ENCODE results near the gene ACYP1. TPM values are rescaled to one million over a fixed set of nuclear protein-coding genes. Genes with fewer than 3 reads are reported as not detected.

The ACYP1 gene
- 10 to 100 TPM; 28.1 to 31.1 (median 29.3) TPM for polyA plus RNA-seq (ENCODE audit: insufficient read length in 3 of 3)

DNA sequence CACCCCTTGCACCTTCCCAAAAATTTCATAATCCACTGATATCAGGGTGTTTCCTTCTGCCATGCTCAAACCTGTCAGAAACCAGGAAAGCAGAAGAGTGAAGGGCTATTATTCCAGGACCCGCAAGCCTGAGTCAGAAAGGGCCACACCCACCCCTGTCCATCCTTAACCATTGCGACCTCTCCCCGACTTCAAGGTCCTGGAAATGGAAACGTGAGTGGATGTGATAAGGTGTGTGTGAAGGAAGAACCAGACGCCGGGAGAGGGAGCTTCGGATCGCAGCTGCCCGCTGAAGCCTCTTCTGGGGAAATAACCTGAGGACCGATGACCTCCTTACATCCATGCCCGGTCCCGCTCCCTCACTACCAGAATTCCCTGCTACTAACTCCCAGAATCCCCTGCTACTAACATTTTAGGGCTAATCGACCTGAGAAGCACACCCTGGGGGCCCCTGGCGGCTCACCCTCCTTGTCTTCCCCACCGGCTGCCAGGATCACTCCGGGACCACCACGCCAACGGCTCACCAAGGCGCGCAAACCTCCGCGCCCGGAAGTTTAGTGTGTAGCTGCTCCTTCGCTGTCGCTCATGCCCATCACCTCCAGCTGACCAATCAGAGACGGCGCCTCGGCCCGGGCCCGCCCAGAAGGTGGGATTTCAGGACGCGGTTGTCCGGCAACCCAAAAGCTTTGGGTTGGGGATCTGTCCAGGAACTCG, at the start of gene ACYP1:
ACYP1 (minus strand) TSS at position 534 of the 714 bp plus-strand sequence; CDS start at position 63, 471 bp downstream.
- peak; percentile 78 to 84 (median 78) for DNase-seq (ENCODE audit: low read depth in 3 of 3, low spot score in 2 of 3)

GRCh38 chr14:75109877-75110276, 46.1 kb upstream of the ACYP1 start:
- DNase-seq (ENCODE audit: low read depth in 3 of 3, low spot score in 2 of 3), result no peak

DNA sequence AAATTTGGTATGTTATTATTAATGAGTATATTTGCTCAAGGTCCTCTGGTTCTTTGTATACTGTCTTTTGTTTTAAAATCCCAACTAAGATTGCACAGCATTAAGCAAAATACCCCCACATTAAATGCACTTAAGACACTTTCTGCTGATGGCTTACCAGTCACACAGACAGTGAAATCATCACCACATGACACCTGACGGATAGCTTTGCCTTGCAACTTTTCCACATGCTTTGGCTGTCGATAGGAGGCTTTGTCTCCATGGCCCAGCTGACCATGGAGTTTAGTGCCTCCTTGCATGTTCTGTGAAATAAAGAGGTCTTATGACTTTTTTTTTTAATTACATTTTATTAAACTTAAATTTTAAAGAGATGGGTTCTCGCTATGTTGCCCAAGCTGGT, 43.4 kb upstream of the ACYP1 start:
- no peak for DNase-seq (ENCODE audit: low read depth in 3 of 3, low spot score in 2 of 3)

DNA sequence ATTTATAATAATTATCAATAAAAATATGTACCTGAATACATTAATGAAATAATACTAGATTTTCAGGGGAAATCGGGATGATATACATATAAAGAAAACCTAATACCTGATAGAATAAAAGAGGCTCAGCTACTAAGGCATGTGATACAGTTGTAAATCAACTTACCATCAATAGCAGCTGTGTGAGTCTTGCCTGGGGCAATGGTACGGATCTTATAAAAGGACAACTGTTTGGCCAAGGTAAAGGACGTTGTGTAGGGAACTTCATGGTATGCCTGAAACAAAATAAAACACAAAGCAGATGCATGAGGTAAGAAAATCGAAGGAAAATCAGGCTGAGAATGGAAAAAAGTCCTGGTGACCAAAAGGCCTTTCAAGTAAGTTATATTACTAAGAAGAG, 37.7 kb upstream of the ACYP1 start:
- DNase-seq (ENCODE audit: low read depth in 3 of 3, low spot score in 2 of 3), result no peak

- no peak for DNase-seq (ENCODE audit: low read depth in 3 of 3, low spot score in 2 of 3)
Measured at GRCh38 chr14:75098682-75099081, 34.9 kb upstream of the ACYP1 start.

DNA sequence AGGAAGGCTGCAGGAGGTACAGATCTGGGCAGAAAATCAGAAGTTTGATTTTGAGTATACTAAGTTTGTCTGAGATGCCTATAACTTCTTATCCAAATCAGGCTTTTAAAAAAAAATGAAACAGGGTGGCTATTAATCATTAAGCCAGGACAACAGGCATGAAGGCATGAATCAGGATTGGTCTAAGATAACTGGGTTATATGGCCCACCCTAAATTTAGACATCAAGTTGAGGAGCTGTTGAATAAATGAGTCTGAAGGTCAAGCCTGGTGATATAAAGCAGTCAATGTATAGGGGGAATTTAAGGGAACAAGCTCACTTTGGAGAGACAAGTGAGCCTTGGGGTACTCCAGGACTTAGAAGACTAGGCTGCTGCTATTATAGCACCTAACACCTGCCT, 34.4 kb upstream of the ACYP1 start:
- no peak for DNase-seq (ENCODE audit: low read depth in 3 of 3, low spot score in 2 of 3)

DNA sequence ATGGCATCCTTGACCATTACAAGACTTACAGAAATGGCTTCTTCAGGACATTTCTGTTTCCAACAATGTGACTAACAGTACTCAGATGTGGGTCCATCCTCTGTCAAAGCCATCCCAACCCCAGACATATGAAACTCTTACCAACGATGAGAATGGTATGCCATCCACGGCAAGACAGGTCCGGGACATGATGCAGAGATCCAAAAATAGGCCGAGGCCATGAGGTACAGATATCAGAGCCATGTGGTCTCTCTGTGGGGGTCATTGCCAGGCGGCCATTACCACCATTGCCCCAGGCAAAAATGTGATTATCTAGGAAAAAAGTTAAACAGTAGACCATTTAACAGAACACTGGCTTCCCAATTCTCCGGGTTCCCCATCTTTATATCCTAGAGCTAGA, 33.1 kb upstream of the ACYP1 start:
- no peak for DNase-seq (ENCODE audit: low read depth in 3 of 3, low spot score in 2 of 3)

GRCh38 chr14:75095690-75096089, 31.9 kb upstream of the ACYP1 start:
- no peak for DNase-seq (ENCODE audit: low read depth in 3 of 3, low spot score in 2 of 3)

GRCh38 chr14:75094896-75095295, 31.1 kb upstream of the ACYP1 start:
- DNase-seq (ENCODE audit: low read depth in 3 of 3, low spot score in 2 of 3), result no peak

GRCh38 chr14:75092698-75093097, 28.9 kb upstream of the ACYP1 start:
- DNase-seq (ENCODE audit: low read depth in 3 of 3, low spot score in 2 of 3), result no peak

DNA sequence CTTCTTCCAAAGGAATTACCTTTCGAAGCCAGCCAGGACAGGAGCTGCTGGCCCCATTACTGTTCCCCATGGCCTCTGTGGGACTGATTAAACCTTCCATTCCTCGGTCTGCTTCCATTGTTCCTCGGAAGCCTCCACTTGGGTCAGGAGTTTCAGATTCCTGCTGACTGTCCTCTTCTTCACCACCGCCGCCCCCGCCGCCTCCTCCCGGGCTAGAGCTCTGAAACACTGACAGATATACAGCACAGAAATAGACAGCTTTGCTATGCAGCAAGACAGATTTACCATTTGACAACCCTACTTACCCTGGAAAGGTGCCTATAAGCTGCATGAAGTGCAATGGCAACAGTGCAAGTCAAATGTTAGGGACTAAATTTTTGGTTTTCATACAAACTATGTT, 27.4 kb upstream of the ACYP1 start:
- DNase-seq (ENCODE audit: low read depth in 3 of 3, low spot score in 2 of 3), result no peak

- DNase-seq (ENCODE audit: low read depth in 3 of 3, low spot score in 2 of 3), result no peak
Measured at GRCh38 chr14:75090353-75090752, 26.5 kb upstream of the ACYP1 start.

- peak; percentile 31 to 53 (median 45) for DNase-seq (ENCODE audit: low read depth in 3 of 3, low spot score in 2 of 3)
Measured at GRCh38 chr14:75088566-75089373, 24.9 kb upstream of the ACYP1 start.

DNA sequence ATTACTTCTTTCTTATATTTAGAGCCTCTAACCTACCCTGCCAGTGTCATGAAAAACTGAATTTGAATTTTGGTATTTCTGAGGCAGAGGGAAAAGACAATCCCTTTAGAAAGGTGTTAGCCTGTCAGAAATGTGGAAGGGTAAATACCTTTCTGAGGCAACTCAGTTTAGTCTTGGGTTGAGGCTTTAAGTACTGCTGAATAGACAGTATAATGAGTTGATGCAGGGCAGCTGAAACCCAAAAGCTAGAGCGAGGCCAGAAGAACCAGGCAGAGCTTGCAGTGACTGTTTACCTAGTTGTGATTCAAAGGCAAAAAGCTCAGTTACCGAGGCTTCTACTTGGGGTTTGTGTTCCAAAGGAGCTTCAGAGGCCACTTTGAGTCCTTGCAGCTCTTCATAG, 24.3 kb upstream of the ACYP1 start:
- no peak for DNase-seq (ENCODE audit: low read depth in 3 of 3, low spot score in 2 of 3)

DNA sequence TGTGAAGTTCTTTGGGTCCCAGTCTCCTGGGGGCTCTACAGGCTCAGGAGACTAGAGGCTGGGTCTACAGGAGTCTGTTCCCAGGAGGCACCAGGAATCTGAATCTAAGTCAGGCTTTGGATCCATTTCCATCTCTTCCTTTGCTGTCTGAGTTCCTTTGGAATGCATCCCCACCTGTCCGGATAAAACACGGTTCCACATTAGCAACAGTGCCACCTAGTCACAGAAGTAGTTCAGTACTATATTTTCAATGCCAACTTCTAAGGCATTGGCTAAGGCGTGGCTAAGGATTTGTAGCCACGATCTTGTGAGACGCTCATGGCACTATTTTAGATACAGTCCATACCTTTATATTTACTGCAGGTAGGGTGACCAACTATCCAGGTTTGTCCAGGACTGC, 20.7 kb upstream of the ACYP1 start:
- DNase-seq (ENCODE audit: low read depth in 3 of 3, low spot score in 2 of 3), result no peak

DNA sequence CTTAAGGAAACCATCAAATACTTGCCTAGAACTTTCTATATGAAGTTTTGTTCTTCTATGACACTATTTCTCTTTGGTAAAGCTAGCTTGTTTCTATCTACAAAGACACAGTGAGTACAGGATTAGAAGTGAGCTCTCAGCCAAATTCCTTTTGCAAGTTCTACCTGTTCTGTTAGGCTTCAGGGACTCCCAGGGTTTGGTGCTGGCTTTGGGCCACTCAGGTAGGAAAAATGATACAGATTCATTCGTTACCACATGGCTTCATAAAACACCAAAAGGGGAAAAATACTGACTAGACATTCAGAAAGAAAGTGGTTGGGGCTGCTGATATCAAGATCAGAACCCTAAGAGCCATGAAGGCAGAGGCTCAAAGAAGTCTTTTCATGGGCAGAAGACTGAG, 19.4 kb upstream of the ACYP1 start:
- DNase-seq (ENCODE audit: low read depth in 3 of 3, low spot score in 2 of 3), result no peak

DNA sequence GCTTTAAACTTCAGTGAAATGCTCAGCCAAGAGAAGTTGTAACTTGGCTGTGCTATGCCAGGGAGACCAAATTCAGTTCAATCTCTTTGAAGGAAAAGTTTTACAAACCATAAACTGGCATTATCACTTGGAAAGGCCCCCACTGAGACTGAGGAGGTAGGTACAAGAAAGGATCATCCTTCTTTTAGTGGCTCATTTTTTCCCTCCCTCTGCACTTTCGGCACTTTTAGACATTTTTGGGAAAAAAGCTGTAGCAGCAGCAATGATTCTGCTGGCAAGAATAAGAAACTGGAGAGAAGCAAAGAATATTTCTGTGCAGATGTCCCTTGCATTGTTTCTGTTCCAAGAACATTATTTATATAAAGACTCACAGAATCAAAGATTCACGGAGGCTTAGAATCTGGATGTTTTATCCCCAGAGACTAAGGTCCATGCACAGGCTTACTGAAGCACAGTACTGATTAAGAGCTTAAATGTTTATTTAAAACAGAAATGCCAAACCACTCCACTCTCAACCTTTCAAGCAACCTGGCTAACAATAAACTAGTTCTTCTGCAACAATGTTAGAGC, 17.9 kb upstream of the ACYP1 start:
- no peak for DNase-seq (ENCODE audit: low read depth in 3 of 3, low spot score in 2 of 3)

DNA sequence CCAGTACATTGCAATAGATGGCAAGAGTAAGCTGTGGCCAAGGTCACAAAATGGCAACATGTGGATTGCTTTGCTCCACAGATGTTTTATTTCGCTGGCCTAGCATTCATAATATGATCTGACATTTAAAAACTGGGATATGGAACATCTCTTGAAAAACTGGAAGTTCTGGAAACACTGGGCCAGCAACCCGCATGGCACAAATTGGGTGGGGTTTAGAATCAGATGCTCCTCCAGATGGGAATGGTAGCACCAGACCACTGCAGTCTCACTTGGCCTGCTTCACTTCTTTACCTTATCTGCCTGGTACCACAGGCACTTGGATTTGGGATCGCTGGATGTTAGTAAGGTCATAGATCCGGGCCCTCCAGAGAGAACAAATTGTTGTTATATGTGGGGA, 15.7 kb upstream of the ACYP1 start:
- DNase-seq (ENCODE audit: low read depth in 3 of 3, low spot score in 2 of 3), result no peak

GRCh38 chr14:75077794-75078193, 14.0 kb upstream of the ACYP1 start:
- DNase-seq (ENCODE audit: low read depth in 3 of 3, low spot score in 2 of 3), result no peak

DNA sequence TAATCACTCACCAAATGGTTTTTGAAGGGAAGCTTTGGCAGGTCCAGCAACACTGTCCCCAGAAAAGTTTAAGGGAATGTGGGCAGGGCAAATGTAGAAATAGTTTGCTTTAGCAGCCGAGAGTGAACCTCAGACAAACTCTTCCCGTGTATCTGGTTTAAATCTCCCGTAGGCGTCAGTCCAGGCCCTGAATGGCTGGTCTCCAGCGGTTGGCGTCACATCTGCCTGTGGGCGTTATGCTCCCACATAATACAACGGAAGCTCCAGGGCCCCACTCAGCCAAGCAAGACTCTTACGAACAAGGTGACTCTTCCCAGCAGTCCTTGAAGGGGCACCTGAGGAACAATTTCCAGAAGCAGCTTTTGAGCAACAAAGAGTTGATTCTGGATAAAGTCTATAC, 6.6 kb upstream of the ACYP1 start:
- DNase-seq (ENCODE audit: low read depth in 3 of 3, low spot score in 2 of 3), result no peak

DNA sequence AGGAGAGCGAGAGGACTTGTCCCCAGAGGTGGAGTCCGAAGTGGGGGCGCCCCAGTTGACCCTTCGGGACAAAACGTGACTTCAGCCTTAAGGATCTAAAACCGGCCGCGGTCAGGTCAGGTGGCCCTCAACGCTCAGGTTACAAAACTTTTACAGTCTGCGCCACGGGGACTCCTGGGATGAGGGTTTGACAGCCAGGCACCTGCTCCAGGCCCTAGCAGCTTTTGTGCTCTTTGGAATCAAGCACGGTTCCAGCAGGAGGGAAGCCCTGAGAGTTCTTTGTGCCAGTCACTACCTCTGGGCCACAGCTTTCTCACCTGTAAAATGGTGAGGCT, 6.0 kb upstream of the ACYP1 start:
- DNase-seq (ENCODE audit: low read depth in 3 of 3, low spot score in 2 of 3), result no peak
